Neural progenitor cell (in vitro differentiated cells): Measurements from ENCODE around the gene HPGD. TPM values are rescaled to one million over a fixed set of nuclear protein-coding genes. Genes with fewer than 3 reads are reported as not detected.

Experiments used
- DNase-seq: peaks from one replicate; pipeline ENCODE4 v3.0.0-alpha.2; 2016; ENCODE audit warnings: low spot score
- H2AFZ ChIP-seq: fragments of 200-600 bp; sonication (generic); replicated peaks from 2 replicates; pipeline ENCODE4 v1.6.1; 2016; ENCODE audit warnings: antibody characterized with exemption
- H3F3A ChIP-seq: fragments of 200-600 bp; sonication (generic); 2 replicates; pipeline ENCODE4 v1.6.1; 2016; ENCODE audit warnings: antibody characterized with exemption, low read depth
- H3K27ac ChIP-seq: fragments of 200-600 bp; sonication (generic); 2 replicates; pipeline ENCODE4 v1.5.1; 2016; ENCODE audit warnings: mild to moderate bottlenecking
- H3K27me3 ChIP-seq: fragments of 200-600 bp; sonication (generic); 2 replicates; pipeline ENCODE4 v1.6.1; 2016; ENCODE audit warnings: mild to moderate bottlenecking, moderate library complexity
- H3K36me3 ChIP-seq: fragments of 200-600 bp; sonication (generic); 2 replicates; pipeline ENCODE4 v1.5.1; 2016
- H3K4me1 ChIP-seq: fragments of 200-600 bp; sonication (generic); 2 replicates; pipeline ENCODE4 v1.6.1; 2016; ENCODE audit warnings: mixed run types
- H3K4me2 ChIP-seq: fragments of 200-600 bp; sonication (generic); 2 replicates; pipeline ENCODE4 v1.6.1; 2016
- H3K4me3 ChIP-seq: fragments of 200-600 bp; sonication (generic); 2 replicates; pipeline ENCODE4 v1.5.1; 2016
- H3K79me2 ChIP-seq: fragments of 200-600 bp; sonication (generic); 2 replicates; pipeline ENCODE4 v1.6.1; 2016; ENCODE audit warnings: low read depth
- H3K9ac ChIP-seq: fragments of 200-600 bp; sonication (generic); 2 replicates; pipeline ENCODE4 v1.6.1; 2016
- H3K9me3 ChIP-seq: fragments of 200-600 bp; sonication (generic); 2 replicates; pipeline ENCODE4 v1.5.1; 2016; ENCODE audit warnings: low read depth
- H4K20me1 ChIP-seq: fragments of 200-600 bp; sonication (generic); 2 replicates; pipeline ENCODE4 v1.6.1; 2016; ENCODE audit warnings: low read depth
- H3K27ac Mint-ChIP-seq: 3 replicates; pipeline ENCODE4 v1.8.0; 2021; ENCODE audit warnings: mixed read lengths
- H3K27me3 Mint-ChIP-seq: 2 replicates; pipeline ENCODE4 v1.8.0; 2022; ENCODE audit warnings: low read depth, mild to moderate bottlenecking, inconsistent platforms, moderate library complexity, mixed read lengths; ENCODE audit not compliant: insufficient read depth
- H3K36me3 Mint-ChIP-seq: 3 replicates; pipeline ENCODE4 v1.8.0; 2021; ENCODE audit warnings: mixed read lengths
- H3K4me1 Mint-ChIP-seq: 3 replicates; pipeline ENCODE4 v1.8.0; 2021; ENCODE audit warnings: mixed read lengths
- H3K4me3 Mint-ChIP-seq: 3 replicates; pipeline ENCODE4 v1.8.0; 2021; ENCODE audit warnings: mild to moderate bottlenecking, moderate library complexity, mixed read lengths
- H3K9me3 Mint-ChIP-seq: 3 replicates; pipeline ENCODE4 v1.8.0; 2020; ENCODE audit warnings: mixed read lengths
- EZH2 ChIP-seq: fragments of 200-600 bp; sonication (generic); IDR thresholded peaks from 2 replicates; pipeline ENCODE4 v1.6.1; 2017; ENCODE audit warnings: antibody characterized with exemption, mild to moderate bottlenecking, moderate library complexity
- EZH2phosphoT487 ChIP-seq: fragments of 200-600 bp; sonication (generic); IDR thresholded peaks from 2 replicates; pipeline ENCODE4 v1.6.1; 2017; ENCODE audit warnings: antibody characterized with exemption
- total RNA-seq: library from RNA; depleted of rRNA; stranded (reverse); fragments of >200 nt; gene quantifications from 2 replicates; pipeline ENCODE4 v1.2.3, GENCODE V29; 2015; ENCODE audit warnings: low replicate concordance
- TF ChIP-seq, protein P1 (sequence below): fragments of 200-600 bp; sonication (generic); IDR thresholded peaks from 2 replicates; pipeline ENCODE4 v1.5.1; 2017; ENCODE audit warnings: antibody characterized with exemption, mild to moderate bottlenecking

The HPGD gene
- total RNA-seq, 1 donor from 2014 or later, result not detected

DNA sequence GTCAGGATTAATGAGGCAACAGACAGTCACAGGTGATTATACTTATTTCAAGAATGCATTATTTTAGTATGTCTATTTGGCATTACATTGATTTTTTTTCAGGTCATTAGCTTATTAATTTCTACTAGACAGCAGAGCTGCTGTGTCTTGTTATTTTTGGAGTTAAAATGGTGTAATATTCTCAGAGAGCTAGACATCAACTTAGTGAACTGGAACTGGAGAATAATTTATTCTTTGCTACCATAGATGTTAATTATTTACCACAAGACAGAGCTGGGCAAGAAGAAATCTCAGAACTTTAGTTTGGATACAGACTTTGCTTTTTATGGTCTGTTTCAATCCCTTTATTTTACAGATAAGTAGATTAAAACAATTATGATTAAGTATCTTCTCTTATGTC is 10.2 kb upstream of the HPGD start:
- H3K27ac Mint-ChIP-seq, result no peak overlapping the region
- no peak overlapping the region for H3K9ac ChIP-seq
- no peaks in the 10 kb centered on the region for H3K4me1 Mint-ChIP-seq
- no peak overlapping the region for H3K27ac ChIP-seq
- no peaks in the 10 kb centered on the region for H3K27me3 ChIP-seq
- no peak for DNase-seq
- no peaks in the 10 kb centered on the region for H4K20me1 ChIP-seq
- H3F3A ChIP-seq, result no peaks in the 10 kb centered on the region
- no peak overlapping the region for H3K4me3 Mint-ChIP-seq
- no peak overlapping the region for H3K4me3 ChIP-seq
- H3K4me2 ChIP-seq, result no peak overlapping the region
- no peak overlapping the region for H2AFZ ChIP-seq
- no peaks in the 10 kb centered on the region for H3K9me3 ChIP-seq
- no peaks in the 10 kb centered on the region for H3K4me1 ChIP-seq
- H3K36me3 Mint-ChIP-seq, result no peaks in the 10 kb centered on the region
- TF ChIP-seq, protein P1, sequence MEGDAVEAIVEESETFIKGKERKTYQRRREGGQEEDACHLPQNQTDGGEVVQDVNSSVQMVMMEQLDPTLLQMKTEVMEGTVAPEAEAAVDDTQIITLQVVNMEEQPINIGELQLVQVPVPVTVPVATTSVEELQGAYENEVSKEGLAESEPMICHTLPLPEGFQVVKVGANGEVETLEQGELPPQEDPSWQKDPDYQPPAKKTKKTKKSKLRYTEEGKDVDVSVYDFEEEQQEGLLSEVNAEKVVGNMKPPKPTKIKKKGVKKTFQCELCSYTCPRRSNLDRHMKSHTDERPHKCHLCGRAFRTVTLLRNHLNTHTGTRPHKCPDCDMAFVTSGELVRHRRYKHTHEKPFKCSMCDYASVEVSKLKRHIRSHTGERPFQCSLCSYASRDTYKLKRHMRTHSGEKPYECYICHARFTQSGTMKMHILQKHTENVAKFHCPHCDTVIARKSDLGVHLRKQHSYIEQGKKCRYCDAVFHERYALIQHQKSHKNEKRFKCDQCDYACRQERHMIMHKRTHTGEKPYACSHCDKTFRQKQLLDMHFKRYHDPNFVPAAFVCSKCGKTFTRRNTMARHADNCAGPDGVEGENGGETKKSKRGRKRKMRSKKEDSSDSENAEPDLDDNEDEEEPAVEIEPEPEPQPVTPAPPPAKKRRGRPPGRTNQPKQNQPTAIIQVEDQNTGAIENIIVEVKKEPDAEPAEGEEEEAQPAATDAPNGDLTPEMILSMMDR, result no peak
- TF ChIP-seq EZH2phosphoT487, result no peak
- no peak for TF ChIP-seq EZH2
- H3K9me3 Mint-ChIP-seq, result no peaks in the 10 kb centered on the region
- no peaks in the 10 kb centered on the region for H3K79me2 ChIP-seq
- no peaks in the 10 kb centered on the region for H3K27me3 Mint-ChIP-seq
- H3K36me3 ChIP-seq, result no peaks in the 10 kb centered on the region

DNA sequence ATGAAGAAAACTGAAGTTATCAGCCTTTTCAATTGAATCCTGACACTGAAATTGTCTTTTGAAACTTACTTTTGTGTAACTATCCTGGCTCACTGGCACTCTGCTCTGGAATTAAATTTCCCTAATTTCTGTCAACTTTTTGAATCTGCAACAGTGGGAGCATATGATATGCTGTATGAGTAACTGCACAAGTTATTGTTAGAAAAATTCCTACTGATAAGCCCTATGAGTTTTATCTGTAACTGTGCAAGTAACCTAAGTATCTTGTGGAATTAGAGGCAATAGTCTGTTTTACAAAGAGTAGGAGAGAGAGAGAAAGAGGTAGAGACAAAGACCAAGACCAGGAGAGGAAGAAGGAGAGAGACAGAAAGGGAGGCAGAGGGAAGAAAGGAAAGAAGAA is 9.2 kb upstream of the HPGD start:
- Histone ChIP-seq H3K9me3 (no peaks in the 10 kb centered on the region), H3K36me3 (no peaks in the 10 kb centered on the region), H3K4me1 (no peaks in the 10 kb centered on the region), H3F3A (no peaks in the 10 kb centered on the region), H3K27me3 (no peaks in the 10 kb centered on the region), H3K9ac (no peak overlapping the region), H3K4me3 (no peak overlapping the region), H3K79me2 (no peaks in the 10 kb centered on the region), H4K20me1 (no peaks in the 10 kb centered on the region), H3K27ac (no peak overlapping the region), H3K4me2 (no peak overlapping the region), H2AFZ (no peak overlapping the region)
- H3K36me3 Mint-ChIP-seq, result no peaks in the 10 kb centered on the region
- no peaks in the 10 kb centered on the region for H3K4me1 Mint-ChIP-seq
- no peaks in the 10 kb centered on the region for H3K9me3 Mint-ChIP-seq
- no peak overlapping the region for H3K4me3 Mint-ChIP-seq
- no peak overlapping the region for H3K27ac Mint-ChIP-seq
- TF ChIP-seq, protein P1, result no peak
- TF ChIP-seq EZH2 (no peak), EZH2phosphoT487 (no peak)
- H3K27me3 Mint-ChIP-seq, result peaks cover 3% of the 10 kb centered on the region
- DNase-seq, result no peak

DNA sequence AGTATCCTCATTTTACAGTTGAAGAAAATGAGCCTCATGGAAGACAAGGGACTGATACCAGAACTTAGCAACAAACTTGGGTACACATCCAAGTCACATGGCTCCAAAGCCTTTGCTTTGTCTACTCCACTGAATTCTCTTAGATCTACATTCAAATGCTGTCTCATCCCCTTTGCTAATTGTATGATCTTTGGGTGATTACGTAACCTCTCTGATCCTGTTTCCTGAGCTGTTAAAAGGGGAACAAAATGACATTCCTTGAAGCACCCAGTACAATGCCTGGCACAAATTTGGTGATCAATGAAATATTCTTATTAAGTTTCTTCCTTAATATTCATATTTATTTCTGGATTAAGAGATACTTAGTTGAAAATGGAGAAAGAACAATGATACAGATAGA is 5.9 kb upstream of the HPGD start:
- H3K4me1 Mint-ChIP-seq, result no peaks in the 10 kb centered on the region
- H3K27ac ChIP-seq, result no peak overlapping the region
- TF ChIP-seq EZH2 (no peak), EZH2phosphoT487 (no peak)
- TF ChIP-seq, protein P1, result no peak
- no peaks in the 10 kb centered on the region for H3K36me3 ChIP-seq
- H3K36me3 Mint-ChIP-seq, result no peaks in the 10 kb centered on the region
- peak; percentile 6 for DNase-seq
- no peaks in the 10 kb centered on the region for H3F3A ChIP-seq
- no peak overlapping the region for H3K4me3 Mint-ChIP-seq
- no peaks in the 10 kb centered on the region for H3K4me1 ChIP-seq
- H3K4me3 ChIP-seq, result no peak overlapping the region
- no peak overlapping the region for H3K4me2 ChIP-seq
- no peak overlapping the region for H3K9ac ChIP-seq
- no peaks in the 10 kb centered on the region for H3K9me3 Mint-ChIP-seq
- peaks cover 11% of the 10 kb centered on the region for H3K27me3 Mint-ChIP-seq
- peaks cover 13% of the 10 kb centered on the region for H3K27me3 ChIP-seq
- H3K27ac Mint-ChIP-seq, result no peak overlapping the region
- H3K9me3 ChIP-seq, result no peaks in the 10 kb centered on the region
- no peaks in the 10 kb centered on the region for H4K20me1 ChIP-seq
- H2AFZ ChIP-seq, result no peak overlapping the region
- no peaks in the 10 kb centered on the region for H3K79me2 ChIP-seq
